ENCODE measurements around the gene PICK1. TPM values are rescaled to one million over a fixed set of nuclear protein-coding genes. Genes with fewer than 3 reads are reported as not detected.

Gene PICK1
- total RNA-seq, 1 experiment from 2014 or later: 19.4 TPM

- peak; percentile 47 for DNase-seq
- H3K36me3 ChIP-seq (replicated peaks; ENCODE audit: control insufficient read depth, insufficient read depth, low read length): no peaks in the 10 kb centered on the region
- H3K27me3 ChIP-seq (ENCODE audit: control insufficient read depth, insufficient read depth, low read length): no peaks in the 10 kb centered on the region
- no peak overlapping the region for H3K4me3 ChIP-seq (ENCODE audit: insufficient read depth, low read depth, low read length)
Measured at GRCh38 chr22:38026130-38027111, 30.8 kb upstream of the PICK1 start.

- H3K27me3 ChIP-seq (ENCODE audit: control insufficient read depth, insufficient read depth, low read length): no peaks in the 10 kb centered on the region
- DNase-seq: peak; percentile 18
Measured at GRCh38 chr22:38027487-38027886, 29.7 kb upstream of the PICK1 start.

GRCh38 chr22:38028344-38029130, 28.7 kb upstream of the PICK1 start:
- DNase-seq: no peak
- no peak overlapping the region for H3K4me3 ChIP-seq (ENCODE audit: insufficient read depth, low read depth, low read length)
- H3K27me3 ChIP-seq (ENCODE audit: control insufficient read depth, insufficient read depth, low read length): no peaks in the 10 kb centered on the region
- H3K36me3 ChIP-seq (replicated peaks; ENCODE audit: control insufficient read depth, insufficient read depth, low read length): no peaks in the 10 kb centered on the region

More at GRCh38 chr22:38027487-38027886, 29.7 kb upstream of the PICK1 start:
- no peak overlapping the region for H3K4me3 ChIP-seq (ENCODE audit: insufficient read depth, low read depth, low read length)
- no peaks in the 10 kb centered on the region for H3K36me3 ChIP-seq (replicated peaks; ENCODE audit: control insufficient read depth, insufficient read depth, low read length)

DNA sequence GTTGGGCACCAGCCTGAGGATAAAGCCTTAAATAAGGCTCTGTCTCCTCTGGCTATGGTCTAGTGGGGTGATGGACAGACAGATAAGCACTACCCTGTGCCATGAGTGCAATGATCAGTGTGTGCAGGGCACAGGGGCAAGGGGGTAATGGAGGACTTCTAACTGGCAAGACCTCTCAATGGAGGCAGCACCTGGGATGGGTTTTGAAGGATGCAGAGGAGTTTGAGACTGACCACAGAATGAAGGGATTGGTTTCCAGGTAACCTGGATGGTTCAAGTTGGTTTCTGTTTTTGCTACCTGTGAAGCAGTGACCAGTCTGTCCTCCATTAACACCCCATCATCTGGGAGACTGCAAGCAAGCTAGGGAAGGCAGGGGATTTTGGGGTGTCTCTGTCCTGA, 27.8 kb upstream of the PICK1 start:
- H3K36me3 ChIP-seq (replicated peaks; ENCODE audit: control insufficient read depth, insufficient read depth, low read length): no peaks in the 10 kb centered on the region
- no peak overlapping the region for H3K4me3 ChIP-seq (ENCODE audit: insufficient read depth, low read depth, low read length)
- no peaks in the 10 kb centered on the region for H3K27me3 ChIP-seq (ENCODE audit: control insufficient read depth, insufficient read depth, low read length)
- DNase-seq: no peak

DNA sequence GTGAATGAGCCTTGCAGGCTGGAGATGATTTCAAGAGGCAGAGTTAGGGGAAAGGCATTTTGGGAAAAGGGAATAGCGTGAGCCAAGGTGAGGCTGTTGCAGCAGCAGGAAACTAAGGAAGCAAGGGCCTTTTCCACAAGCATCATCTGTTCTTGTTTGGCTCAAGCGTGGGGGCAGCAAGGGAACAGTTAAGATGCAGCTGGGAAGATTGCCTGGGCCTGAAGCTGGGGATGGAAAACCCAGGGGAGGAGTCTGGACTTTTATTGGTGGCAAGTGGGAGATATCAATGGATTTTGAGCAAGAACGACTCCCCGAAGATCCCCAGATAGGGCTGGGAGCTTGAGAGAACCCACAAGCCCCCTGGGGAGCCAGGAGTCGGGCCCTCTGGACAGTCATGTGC, 27.3 kb upstream of the PICK1 start:
- Histone ChIP-seq H3K36me3 (replicated peaks; ENCODE audit: control insufficient read depth, insufficient read depth, low read length) (no peaks in the 10 kb centered on the region), H3K4me3 (ENCODE audit: insufficient read depth, low read depth, low read length) (no peak overlapping the region), H3K27me3 (ENCODE audit: control insufficient read depth, insufficient read depth, low read length) (no peaks in the 10 kb centered on the region)
- DNase-seq: no peak

DNA sequence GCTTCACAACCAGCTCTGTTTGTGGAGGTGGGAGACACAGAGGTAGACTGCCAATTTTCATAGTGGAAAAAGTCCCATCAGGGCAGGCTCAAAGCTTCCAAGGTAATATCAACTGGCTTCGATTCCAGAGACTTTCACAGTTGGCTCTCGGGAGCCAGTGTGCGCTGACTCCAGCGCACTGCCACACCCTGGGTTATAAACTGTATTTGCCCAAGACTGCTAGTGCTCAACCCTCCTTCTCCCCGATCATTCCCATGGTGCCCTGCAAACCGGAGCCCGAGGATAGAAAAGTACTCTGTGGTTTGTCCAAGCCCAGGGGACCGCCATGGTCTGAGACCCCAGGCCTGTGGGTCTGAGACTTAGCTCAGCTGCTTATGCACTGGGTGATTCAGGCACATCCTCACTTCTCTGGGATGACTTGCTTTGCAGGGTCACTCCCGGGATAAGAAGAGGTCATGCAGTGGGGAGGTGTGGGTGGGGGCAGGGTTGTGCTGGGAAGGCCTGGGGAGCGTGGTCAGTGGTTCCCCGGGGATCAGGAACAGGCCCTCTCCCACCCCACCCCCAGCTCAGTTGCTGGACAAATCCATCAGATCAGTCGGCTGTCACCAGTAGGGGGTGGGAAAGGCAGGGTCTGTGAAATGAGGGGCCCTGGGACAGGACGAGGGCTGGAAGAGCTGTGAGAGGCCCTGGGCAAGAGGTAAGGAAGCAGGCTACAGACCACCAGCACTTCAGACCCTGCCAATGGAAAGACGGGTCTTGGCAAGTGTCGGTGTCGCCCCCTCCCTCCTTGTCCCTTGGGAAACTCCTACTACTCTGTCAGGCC, 26.7 kb upstream of the PICK1 start:
- no peak overlapping the region for H3K4me3 ChIP-seq (ENCODE audit: insufficient read depth, low read depth, low read length)
- DNase-seq: peak; percentile 71
- H3K27me3 ChIP-seq (ENCODE audit: control insufficient read depth, insufficient read depth, low read length): no peaks in the 10 kb centered on the region
- no peaks in the 10 kb centered on the region for H3K36me3 ChIP-seq (replicated peaks; ENCODE audit: control insufficient read depth, insufficient read depth, low read length)

DNA sequence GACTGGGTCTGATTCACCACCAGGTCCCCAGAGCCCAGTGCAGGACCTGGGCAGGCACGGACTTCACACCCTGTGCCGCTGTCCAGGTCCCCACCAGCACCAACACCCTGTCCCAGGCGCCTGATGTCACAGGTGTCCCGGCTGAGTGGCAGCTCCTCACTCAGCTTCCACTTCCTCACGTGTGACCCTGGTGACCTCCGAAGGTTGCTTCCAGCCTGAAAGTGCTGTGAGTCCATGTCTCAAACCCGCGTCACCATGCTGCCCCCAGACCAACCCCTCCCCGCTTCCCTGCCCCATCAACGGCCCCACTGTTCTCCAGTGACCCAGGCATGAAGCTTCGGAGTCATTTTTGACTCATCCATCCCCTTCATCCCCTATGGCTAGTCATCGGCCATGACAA, 25.7 kb upstream of the PICK1 start:
- no peaks in the 10 kb centered on the region for H3K36me3 ChIP-seq (replicated peaks; ENCODE audit: control insufficient read depth, insufficient read depth, low read length)
- H3K27me3 ChIP-seq (ENCODE audit: control insufficient read depth, insufficient read depth, low read length): no peaks in the 10 kb centered on the region
- H3K4me3 ChIP-seq (ENCODE audit: insufficient read depth, low read depth, low read length): no peak overlapping the region
- DNase-seq: peak; percentile 32

DNA sequence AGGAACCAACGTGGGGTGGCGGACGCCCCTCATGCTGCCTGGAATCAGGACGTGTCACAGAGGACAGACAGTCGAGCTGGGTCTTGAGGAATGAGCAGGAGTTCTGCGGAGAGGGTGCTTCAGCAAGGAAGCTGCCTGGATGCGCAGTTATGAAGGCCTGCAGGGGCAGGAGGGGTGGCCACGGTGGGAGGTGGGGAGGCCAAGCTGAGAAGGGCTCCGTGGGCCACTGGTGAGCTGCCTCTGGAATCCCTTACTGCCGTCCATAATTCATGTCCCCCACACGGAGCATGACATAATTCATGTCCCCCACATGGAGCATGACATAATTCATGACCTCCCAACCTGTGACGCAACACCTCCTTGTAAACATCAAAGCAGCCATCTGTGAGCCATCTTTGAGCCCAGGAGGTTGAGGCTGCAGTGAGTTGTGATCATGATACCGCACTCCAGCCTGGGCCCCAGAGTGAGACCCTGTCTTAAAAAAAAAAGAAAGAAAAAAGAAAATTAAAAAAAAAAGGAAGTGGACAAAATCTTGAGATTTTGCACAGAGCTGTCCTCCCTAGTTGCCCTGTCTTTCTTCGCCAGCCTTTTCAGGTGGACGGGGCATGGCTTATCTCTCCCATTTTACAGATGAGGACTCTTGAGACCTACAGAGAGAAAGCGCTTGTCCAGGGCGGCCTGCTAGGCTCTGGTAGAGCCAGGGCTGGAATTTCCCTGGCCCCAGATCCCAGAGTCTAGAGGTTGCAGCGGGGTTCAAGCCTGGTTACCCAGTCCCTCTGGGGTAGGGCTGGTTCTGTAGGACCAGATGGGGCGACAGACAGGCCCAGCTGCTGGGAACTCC, 24.3 kb upstream of the PICK1 start:
- Histone ChIP-seq H3K36me3 (replicated peaks; ENCODE audit: control insufficient read depth, insufficient read depth, low read length) (no peaks in the 10 kb centered on the region), H3K27me3 (ENCODE audit: control insufficient read depth, insufficient read depth, low read length) (no peaks in the 10 kb centered on the region), H3K4me3 (ENCODE audit: insufficient read depth, low read depth, low read length) (no peak overlapping the region)
- DNase-seq: peak; percentile 40

DNA sequence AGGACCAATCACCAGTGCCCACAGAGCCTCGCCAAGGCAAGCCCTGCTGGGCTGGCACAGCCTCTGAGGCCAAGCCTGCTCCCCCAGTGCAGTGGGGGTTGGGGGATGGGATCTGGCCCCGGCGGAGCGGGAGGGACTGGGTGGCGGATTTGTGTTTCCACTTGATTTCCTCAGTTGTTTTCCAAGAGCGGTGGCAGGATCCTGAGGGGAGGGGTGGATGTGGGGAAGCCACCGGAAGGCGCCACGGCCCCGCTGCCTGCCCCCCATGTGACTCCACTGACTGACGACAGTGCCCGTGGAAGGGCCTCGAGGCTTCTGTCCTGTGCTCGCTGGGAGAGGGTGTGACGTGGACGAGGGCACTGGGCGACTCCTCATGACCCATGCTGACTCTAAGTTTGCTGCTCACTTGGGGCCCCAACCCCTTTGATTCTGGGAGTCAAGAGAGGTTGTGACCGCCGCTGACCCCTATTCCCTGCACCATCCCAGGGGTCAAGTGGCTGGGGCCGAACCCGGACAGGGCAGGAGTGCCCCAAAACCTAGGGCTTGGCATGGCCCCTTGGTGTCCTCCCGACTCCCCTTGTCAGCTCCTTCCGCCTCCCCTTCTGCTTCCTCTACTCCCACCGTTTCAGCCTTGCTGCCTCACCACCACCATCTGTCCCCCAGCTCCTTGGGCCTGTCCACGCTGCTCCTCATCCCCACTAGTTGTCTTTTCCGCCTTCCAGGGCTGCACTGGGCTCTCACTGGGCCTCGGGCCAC, 23.5 kb upstream of the PICK1 start:
- DNase-seq: peak; percentile 64

DNA sequence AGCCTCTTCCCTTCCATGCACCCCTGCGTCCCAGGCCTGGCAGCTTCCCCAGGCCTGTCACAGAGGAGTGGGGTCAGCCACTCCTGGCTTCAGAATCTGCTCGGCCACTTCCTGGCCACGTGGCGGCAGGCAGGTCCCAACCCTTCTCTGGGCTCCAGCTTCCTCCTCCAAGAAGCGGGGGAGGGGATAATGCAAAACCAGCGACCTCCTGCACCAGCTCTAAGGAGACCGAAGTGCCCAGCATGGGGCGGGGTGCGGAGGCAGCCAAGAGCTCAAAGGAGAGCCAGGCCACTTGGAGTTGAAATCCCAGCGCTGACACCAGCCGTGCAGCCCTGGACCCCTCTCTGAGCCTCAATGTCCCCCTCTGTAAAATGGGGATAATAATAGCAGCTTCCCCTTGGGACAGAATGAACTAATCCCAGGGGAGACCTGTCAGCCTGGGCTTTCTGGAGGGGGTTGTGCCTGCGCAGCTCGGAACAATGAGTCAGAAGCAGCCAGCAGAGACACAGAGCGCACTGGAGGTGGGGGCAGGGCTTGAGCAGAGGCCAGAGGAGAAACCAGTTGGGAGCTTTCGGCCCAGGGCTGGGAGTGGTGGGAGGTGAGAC, 22.8 kb upstream of the PICK1 start:
- Histone ChIP-seq H3K27me3 (ENCODE audit: control insufficient read depth, insufficient read depth, low read length) (no peaks in the 10 kb centered on the region), H3K4me3 (ENCODE audit: insufficient read depth, low read depth, low read length) (no peak overlapping the region), H3K36me3 (replicated peaks; ENCODE audit: control insufficient read depth, insufficient read depth, low read length) (no peaks in the 10 kb centered on the region)
- DNase-seq: peak; percentile 94

More for the DNA sequence above, 23.5 kb upstream of the PICK1 start:
- no peak overlapping the region for H3K4me3 ChIP-seq (ENCODE audit: insufficient read depth, low read depth, low read length)
- no peaks in the 10 kb centered on the region for H3K27me3 ChIP-seq (ENCODE audit: control insufficient read depth, insufficient read depth, low read length)
- no peaks in the 10 kb centered on the region for H3K36me3 ChIP-seq (replicated peaks; ENCODE audit: control insufficient read depth, insufficient read depth, low read length)

DNA sequence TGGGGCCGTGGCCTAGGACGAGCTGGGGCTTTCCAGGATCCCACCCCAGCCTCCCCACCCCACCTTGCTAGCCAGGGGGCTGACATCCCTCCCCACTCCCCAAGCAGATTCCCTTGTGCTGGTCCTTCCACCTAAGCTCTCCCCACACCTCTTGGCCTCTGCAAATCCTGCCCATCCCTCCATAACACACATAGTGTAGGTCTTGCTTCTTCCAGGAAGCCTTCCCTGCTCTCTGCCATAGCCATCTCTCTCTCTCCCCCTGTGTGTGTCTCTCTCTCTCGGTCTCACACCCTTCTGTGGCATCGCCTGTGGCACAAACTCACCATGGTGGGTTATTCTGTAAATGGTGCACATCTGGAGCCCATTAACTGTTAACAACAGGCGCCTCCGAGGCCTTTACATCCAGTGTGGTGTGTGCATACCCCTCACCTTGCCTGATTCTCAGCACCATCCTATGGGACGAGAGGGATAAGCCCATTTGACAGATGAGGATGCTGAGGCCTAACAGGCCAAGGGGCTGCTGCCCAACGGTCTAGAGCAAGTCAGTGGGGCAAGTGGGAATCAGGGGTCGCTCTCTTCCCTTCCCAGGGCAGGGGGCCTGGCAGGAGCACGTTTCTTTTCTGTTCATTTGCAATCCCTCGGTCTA, 22.2 kb upstream of the PICK1 start:
- H3K36me3 ChIP-seq (replicated peaks; ENCODE audit: control insufficient read depth, insufficient read depth, low read length): no peaks in the 10 kb centered on the region
- no peaks in the 10 kb centered on the region for H3K27me3 ChIP-seq (ENCODE audit: control insufficient read depth, insufficient read depth, low read length)
- no peak for DNase-seq
- no peak overlapping the region for H3K4me3 ChIP-seq (ENCODE audit: insufficient read depth, low read depth, low read length)

GRCh38 chr22:38035530-38035885, 21.7 kb upstream of the PICK1 start:
- peak; percentile 63 for DNase-seq
- H3K4me3 ChIP-seq (ENCODE audit: insufficient read depth, low read depth, low read length): no peak overlapping the region
- no peaks in the 10 kb centered on the region for H3K27me3 ChIP-seq (ENCODE audit: control insufficient read depth, insufficient read depth, low read length)
- no peaks in the 10 kb centered on the region for H3K36me3 ChIP-seq (replicated peaks; ENCODE audit: control insufficient read depth, insufficient read depth, low read length)
